ENCODE measurements around the gene MPO. TPM values are rescaled to one million over a fixed set of nuclear protein-coding genes. Genes with fewer than 3 reads are reported as not detected.
A peak's percentile ranks its signal among the peaks of the same experiment; 100 is the strongest.

The MPO gene
- total and polyA plus RNA-seq, 10 of the 15 experiments (the other 5 are each of a cell fraction or from before 2014, with no cell fraction given) = 0.06 to 0.49 (median 0.14) TPM

DNA sequence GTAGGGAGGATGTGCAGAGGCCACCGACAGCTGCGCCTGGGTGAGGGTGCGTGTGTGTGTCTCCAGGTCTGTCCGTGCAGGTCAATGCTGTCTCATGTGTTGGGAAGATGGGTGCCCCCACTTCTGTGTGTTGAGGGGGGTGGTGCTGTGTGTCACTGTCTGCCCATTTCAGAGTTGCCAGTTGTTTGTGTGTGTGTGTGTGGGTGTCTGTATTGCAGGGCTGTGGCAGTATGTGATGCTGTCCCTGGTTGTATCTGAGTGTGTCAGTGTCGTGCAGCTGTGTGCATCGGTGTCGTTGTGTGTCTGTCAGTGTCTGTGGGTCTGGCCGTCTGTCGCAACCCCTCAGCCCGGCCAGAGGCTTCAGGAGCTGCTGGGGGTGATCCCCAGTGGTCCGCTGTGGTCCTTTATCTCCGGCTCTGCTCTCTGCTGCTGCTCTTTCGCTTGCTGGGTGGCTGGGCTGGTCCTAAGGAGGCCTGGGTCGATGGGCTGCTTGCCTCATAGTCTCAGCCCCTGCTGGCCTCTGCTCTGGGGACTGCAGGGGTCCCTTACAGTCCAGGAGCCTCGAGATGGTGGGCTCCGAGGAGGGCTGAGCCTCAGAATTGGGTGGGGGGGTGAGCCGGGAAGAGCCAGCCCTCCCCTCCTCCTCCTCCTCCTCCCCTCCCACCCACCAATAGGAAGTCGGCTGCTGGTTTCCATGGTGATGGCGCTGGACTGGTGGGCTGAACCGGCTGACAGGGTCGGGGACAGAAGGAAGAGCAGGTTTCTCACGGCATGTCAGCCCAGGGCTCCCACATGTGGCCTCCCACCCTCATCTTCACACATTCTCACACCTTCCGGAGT lies 47.7 kb upstream of the MPO start, which contains the start of gene TSPOAP1 (continued):
- TF ChIP-seq TCF12 (IDR thresholded peaks at IDR 0.05; ENCODE audit: low read depth, low read length) (peak; percentile 83), DPF2 (IDR thresholded peaks at IDR 0.05) (0 out of 2 replicates have a peak, but pooled peaks have one; percentile 37), POU2F2 (IDR thresholded peaks at IDR 0.05; ENCODE audit: borderline replicate concordance, low read depth, low read length) (peak; percentile 94), KLF5 (IDR thresholded peaks at IDR 0.05; ENCODE audit: partially characterized antibody) (peak; percentile 79), BHLHE40 (IDR thresholded peaks at IDR 0.05; ENCODE audit: borderline replicate concordance in 1 of 2, low read depth in 2 of 2, low read length in 1 of 2) (peak; percentile 57 to 66; a peak in 2 of 4 replicates), RAD21 (IDR thresholded peaks at IDR 0.05; ENCODE audit: insufficient read depth, low read depth, low read length) (0 out of 2 replicates have a peak, but pooled peaks have one; percentile 8), JUND (IDR thresholded peaks at IDR 0.05; ENCODE audit: low read depth, low read length) (no peak), NBN (IDR thresholded peaks at IDR 0.05) (peak; percentile 98), SMC3 (IDR thresholded peaks at IDR 0.05; ENCODE audit: borderline replicate concordance, low read length) (0 out of 2 replicates have a peak, but pooled peaks have one; percentile 16), ZNF207 (IDR thresholded peaks at IDR 0.05; ENCODE audit: borderline replicate concordance) (no peak), ATF7 (IDR thresholded peaks at IDR 0.05; ENCODE audit: low read depth) (peak; percentile 39; the same call in 1 of the 2 replicates), SMARCA5 (IDR thresholded peaks at IDR 0.05) (peak; percentile 25; the same call in 1 of the 2 replicates), HDAC6 (IDR thresholded peaks at IDR 0.05; ENCODE audit: unreplicated experiment) (peak; percentile 33), PAX5 (IDR thresholded peaks at IDR 0.05; ENCODE audit: borderline replicate concordance, low read depth, low read length) (0 out of 2 replicates have a peak, but pooled peaks have one; percentile 64), SP1 (IDR thresholded peaks at IDR 0.05; ENCODE audit: low read depth, low read length) (peak; percentile 14), CREM (IDR thresholded peaks at IDR 0.05; ENCODE audit: low read depth) (peak; percentile 67)
- TF ChIP-seq, protein P1, sequence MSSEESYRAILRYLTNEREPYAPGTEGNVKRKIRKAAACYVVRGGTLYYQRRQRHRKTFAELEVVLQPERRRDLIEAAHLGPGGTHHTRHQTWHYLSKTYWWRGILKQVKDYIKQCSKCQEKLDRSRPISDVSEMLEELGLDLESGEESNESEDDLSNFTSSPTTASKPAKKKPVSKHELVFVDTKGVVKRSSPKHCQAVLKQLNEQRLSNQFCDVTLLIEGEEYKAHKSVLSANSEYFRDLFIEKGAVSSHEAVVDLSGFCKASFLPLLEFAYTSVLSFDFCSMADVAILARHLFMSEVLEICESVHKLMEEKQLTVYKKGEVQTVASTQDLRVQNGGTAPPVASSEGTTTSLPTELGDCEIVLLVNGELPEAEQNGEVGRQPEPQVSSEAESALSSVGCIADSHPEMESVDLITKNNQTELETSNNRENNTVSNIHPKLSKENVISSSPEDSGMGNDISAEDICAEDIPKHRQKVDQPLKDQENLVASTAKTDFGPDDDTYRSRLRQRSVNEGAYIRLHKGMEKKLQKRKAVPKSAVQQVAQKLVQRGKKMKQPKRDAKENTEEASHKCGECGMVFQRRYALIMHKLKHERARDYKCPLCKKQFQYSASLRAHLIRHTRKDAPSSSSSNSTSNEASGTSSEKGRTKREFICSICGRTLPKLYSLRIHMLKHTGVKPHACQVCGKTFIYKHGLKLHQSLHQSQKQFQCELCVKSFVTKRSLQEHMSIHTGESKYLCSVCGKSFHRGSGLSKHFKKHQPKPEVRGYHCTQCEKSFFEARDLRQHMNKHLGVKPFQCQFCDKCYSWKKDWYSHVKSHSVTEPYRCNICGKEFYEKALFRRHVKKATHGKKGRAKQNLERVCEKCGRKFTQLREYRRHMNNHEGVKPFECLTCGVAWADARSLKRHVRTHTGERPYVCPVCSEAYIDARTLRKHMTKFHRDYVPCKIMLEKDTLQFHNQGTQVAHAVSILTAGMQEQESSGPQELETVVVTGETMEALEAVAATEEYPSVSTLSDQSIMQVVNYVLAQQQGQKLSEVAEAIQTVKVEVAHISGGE (CRISPR knock-in tag; IDR thresholded peaks at IDR 0.05) = peak; percentile 3; the same call in 1 of the 2 replicates
- TF ChIP-seq, protein P2, sequence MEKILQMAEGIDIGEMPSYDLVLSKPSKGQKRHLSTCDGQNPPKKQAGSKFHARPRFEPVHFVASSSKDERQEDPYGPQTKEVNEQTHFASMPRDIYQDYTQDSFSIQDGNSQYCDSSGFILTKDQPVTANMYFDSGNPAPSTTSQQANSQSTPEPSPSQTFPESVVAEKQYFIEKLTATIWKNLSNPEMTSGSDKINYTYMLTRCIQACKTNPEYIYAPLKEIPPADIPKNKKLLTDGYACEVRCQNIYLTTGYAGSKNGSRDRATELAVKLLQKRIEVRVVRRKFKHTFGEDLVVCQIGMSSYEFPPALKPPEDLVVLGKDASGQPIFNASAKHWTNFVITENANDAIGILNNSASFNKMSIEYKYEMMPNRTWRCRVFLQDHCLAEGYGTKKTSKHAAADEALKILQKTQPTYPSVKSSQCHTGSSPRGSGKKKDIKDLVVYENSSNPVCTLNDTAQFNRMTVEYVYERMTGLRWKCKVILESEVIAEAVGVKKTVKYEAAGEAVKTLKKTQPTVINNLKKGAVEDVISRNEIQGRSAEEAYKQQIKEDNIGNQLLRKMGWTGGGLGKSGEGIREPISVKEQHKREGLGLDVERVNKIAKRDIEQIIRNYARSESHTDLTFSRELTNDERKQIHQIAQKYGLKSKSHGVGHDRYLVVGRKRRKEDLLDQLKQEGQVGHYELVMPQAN (conservative IDR thresholded peaks at IDR 0.05) = peak; percentile 14; the same call in 1 of the 2 replicates
- TF ChIP-seq, protein P3, sequence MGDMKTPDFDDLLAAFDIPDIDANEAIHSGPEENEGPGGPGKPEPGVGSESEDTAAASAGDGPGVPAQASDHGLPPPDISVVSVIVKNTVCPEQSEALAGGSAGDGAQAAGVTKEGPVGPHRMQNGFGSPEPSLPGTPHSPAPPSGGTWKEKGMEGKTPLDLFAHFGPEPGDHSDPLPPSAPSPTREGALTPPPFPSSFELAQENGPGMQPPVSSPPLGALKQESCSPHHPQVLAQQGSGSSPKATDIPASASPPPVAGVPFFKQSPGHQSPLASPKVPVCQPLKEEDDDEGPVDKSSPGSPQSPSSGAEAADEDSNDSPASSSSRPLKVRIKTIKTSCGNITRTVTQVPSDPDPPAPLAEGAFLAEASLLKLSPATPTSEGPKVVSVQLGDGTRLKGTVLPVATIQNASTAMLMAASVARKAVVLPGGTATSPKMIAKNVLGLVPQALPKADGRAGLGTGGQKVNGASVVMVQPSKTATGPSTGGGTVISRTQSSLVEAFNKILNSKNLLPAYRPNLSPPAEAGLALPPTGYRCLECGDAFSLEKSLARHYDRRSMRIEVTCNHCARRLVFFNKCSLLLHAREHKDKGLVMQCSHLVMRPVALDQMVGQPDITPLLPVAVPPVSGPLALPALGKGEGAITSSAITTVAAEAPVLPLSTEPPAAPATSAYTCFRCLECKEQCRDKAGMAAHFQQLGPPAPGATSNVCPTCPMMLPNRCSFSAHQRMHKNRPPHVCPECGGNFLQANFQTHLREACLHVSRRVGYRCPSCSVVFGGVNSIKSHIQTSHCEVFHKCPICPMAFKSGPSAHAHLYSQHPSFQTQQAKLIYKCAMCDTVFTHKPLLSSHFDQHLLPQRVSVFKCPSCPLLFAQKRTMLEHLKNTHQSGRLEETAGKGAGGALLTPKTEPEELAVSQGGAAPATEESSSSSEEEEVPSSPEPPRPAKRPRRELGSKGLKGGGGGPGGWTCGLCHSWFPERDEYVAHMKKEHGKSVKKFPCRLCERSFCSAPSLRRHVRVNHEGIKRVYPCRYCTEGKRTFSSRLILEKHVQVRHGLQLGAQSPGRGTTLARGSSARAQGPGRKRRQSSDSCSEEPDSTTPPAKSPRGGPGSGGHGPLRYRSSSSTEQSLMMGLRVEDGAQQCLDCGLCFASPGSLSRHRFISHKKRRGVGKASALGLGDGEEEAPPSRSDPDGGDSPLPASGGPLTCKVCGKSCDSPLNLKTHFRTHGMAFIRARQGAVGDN (IDR thresholded peaks at IDR 0.05) = peak; percentile 67

Data from GM12878 (cell line).